GM19328 (cell line): ENCODE data around the gene NBR1.
"Not testable (repeated sequence)": the region's sequence is repeated elsewhere in the genome, so short reads cannot be mapped to it uniquely, and the experiment has no call there.

ENCODE experiments used
- ATAC-seq: cut with Tn5 transposase; IDR thresholded peaks from one replicate; pipeline ENCODE4 v1.9.1; 2021; ENCODE audit warnings: mild to moderate bottlenecking, moderate library complexity; ENCODE audit not compliant: unreplicated experiment

NBR1 gene

GRCh38 chr17:43213545-43213944 lies 42.5 kb downstream of the NBR1 start:
- no peak for ATAC-seq

GRCh38 chr17:43215341-43215740 lies 44.3 kb downstream of the NBR1 start:
- no peak for ATAC-seq

GRCh38 chr17:43216369-43216761 lies 45.4 kb downstream of the NBR1 start:
- no peak for ATAC-seq

GRCh38 chr17:43216762-43217613 lies 46.0 kb downstream of the NBR1 start:
- ATAC-seq, result no peak

GRCh38 chr17:43217614-43218087 lies 46.6 kb downstream of the NBR1 start:
- no peak for ATAC-seq

GRCh38 chr17:43219001-43219400 lies 48.0 kb downstream of the NBR1 start:
- no peak for ATAC-seq

- no peak for ATAC-seq
These were observed 48.8 kb downstream of the NBR1 start for GRCh38 chr17:43219746-43220380.

- ATAC-seq, result no peak
These were observed 49.6 kb downstream of the NBR1 start for GRCh38 chr17:43220511-43221125.

GRCh38 chr17:43224146-43224705 lies 53.2 kb downstream of the NBR1 start:
- no peak for ATAC-seq

- no peak for ATAC-seq
These were observed 55.4 kb downstream of the NBR1 start for GRCh38 chr17:43226393-43226792.

GRCh38 chr17:43228020-43228782 lies 57.2 kb downstream of the NBR1 start, which contains the start of gene CCDC200:
CCDC200 (minus strand) TSS chr17:43228623; CDS start chr17:43228554, 69 bp downstream.
- not testable (repeated sequence) for ATAC-seq

GRCh38 chr17:43231205-43232020 lies 60.4 kb downstream of the NBR1 start:
- not testable (repeated sequence) for ATAC-seq

GRCh38 chr17:43232021-43232699 lies 61.1 kb downstream of the NBR1 start:
- ATAC-seq, result not testable (repeated sequence)

GRCh38 chr17:43233263-43233662 lies 62.2 kb downstream of the NBR1 start:
- ATAC-seq, result not testable (repeated sequence)

GRCh38 chr17:43233877-43234276 lies 62.9 kb downstream of the NBR1 start, which contains the start of gene RNU2-1:
RNU2-1 (minus strand) TSS chr17:43233977.
- ATAC-seq, result not testable (repeated sequence)

GRCh38 chr17:43239597-43239996 lies 68.6 kb downstream of the NBR1 start:
- not testable (repeated sequence) for ATAC-seq

GRCh38 chr17:43240596-43241352 lies 69.8 kb downstream of the NBR1 start:
- not testable (repeated sequence) for ATAC-seq

GRCh38 chr17:43246456-43246855 lies 75.4 kb downstream of the NBR1 start:
- ATAC-seq, result not testable (repeated sequence)
